Esophagus muscularis mucosa (tissue), 4 donors: Measurements from ENCODE around the gene ASPSCR1. TPM values are rescaled to one million over a fixed set of nuclear protein-coding genes. Genes with fewer than 3 reads are reported as not detected.

Source experiments
- DNase-seq: peaks from one replicate; pipeline ENCODE4 v3.0.0-alpha.2; 2017; ENCODE audit errors: extremely low spot score
- H3K27ac ChIP-seq, 4 donors: fragments of 200-600 bp; sonication (generic); replicated peaks in 1 of 4; 1 replicate in 3 of 4; 2 replicates in 1 of 4; pipeline ENCODE4 v1.5.1; 2016 to 2019; ENCODE audit warnings: mild to moderate bottlenecking in 1 of 4
- H3K27me3 ChIP-seq, 4 donors: fragments of 200-600 bp; sonication (generic); one replicate each; pipeline versions ENCODE4 v1.5.1 to v1.6.0; 2016 to 2019
- H3K36me3 ChIP-seq, 4 donors: fragments of 200-600 bp; sonication (generic); one replicate each; pipeline ENCODE4 v1.5.1; 2016 to 2019
- H3K4me1 ChIP-seq, 4 donors: fragments of 200-600 bp; sonication (generic); one replicate each; pipeline ENCODE4 v1.5.1; 2016 to 2019
- H3K4me3 ChIP-seq, 4 donors: fragments of 200-600 bp; sonication (generic); 1 replicate in 2 of 4; 2 replicates in 2 of 4; pipeline ENCODE4 v1.5.1; 2016 to 2019; ENCODE audit warnings: mild to moderate bottlenecking in 4 of 4, moderate library complexity in 1 of 4
- H3K9me3 ChIP-seq, 4 donors: fragments of 200-600 bp; sonication (generic); 1 replicate in 3 of 4; 2 replicates in 1 of 4; pipeline ENCODE4 v1.5.1; 2016 to 2019
- CTCF ChIP-seq, 3 experiments: fragments of 200-600 bp in 2 of 3; fragments of 450-650 bp in 1 of 3; sonication (generic) in 2 of 3; IDR thresholded peaks; one replicate each; pipeline ENCODE4 v1.5.1; 2017 to 2019; ENCODE audit warnings: antibody characterized with exemption in 3 of 3, mild to moderate bottlenecking in 2 of 3, moderate library complexity in 1 of 3
- EP300 ChIP-seq: sonication (generic); formaldehyde crosslinking; IDR thresholded peaks from one replicate; pipeline ENCODE4 v1.6.1; 2017; ENCODE audit warnings: antibody characterized with exemption
- POLR2A ChIP-seq: fragments of 450-650 bp; IDR thresholded peaks from one replicate; pipeline ENCODE4 v1.6.1; 2017; ENCODE audit warnings: antibody characterized with exemption, moderate library complexity, mild to moderate bottlenecking, low read depth
- POLR2AphosphoS5 ChIP-seq, 2 donors: sonication (generic); formaldehyde crosslinking; IDR thresholded peaks; one replicate each; pipeline ENCODE4 v1.6.1; 2017; ENCODE audit warnings: antibody characterized with exemption in 2 of 2
- WGBS: methylation state at CpG from one replicate; pipeline ENCODE4 v1.1.5; 2018; 5-methylcytosine and 5-hydroxymethylcytosine counted together
- intact Hi-C: fragments of 100-400 bp; cut with DNase I; formaldehyde crosslinking; loops from one replicate; pipeline ENCODE4 v1.15.1; 2023
- total RNA-seq, 4 donors: library from RNA; depleted of rRNA; stranded (reverse); fragments of >200 nt; gene quantifications; one replicate each; pipeline versions ENCODE4 v1.1.0 to v1.2.1, GENCODE V29; 2016

Gene ASPSCR1
- total RNA-seq, 4 donors from 2014 or later = 15.9 to 18.4 (median 17.3) TPM

- Histone ChIP-seq H3K9me3 (no peaks in the 10 kb centered on the region), H3K4me1 (peaks cover 5 to 11% (median 9%) of the 10 kb centered on the region in 4 donors), H3K4me3 (no peak overlapping the region), H3K36me3 (peaks cover 0 to 38% (median 32%) of the 10 kb centered on the region in 4 donors), H3K27ac (no peak overlapping the region), H3K27me3 (no peaks in the 10 kb centered on the region)
- TF ChIP-seq POLR2A = no peak
- intact Hi-C loops = no loop called here
- WGBS = 92% methylated on average over 7 of the region's 7 CpGs
- DNase-seq = no peak
Observed at GRCh38 chr17:81998212-81998611, 20.8 kb downstream of the ASPSCR1 start.

- 88% methylated on average over 5 of the region's 14 CpGs for whole genome bisulfite sequencing
- TF ChIP-seq EP300 (no peak), CTCF (IDR thresholded peaks at IDR 0.05) (no peak), POLR2A (no peak), POLR2AphosphoS5 (IDR thresholded peaks at IDR 0.05) (no peak)
Observed at GRCh38 chr17:81998691-81999438, 21.4 kb downstream of the ASPSCR1 start.

GRCh38 chr17:81999587-81999975, 22.2 kb downstream of the ASPSCR1 start:
- Histone ChIP-seq H3K27ac (no peak overlapping the region), H3K9me3 (no peaks in the 10 kb centered on the region), H3K4me3 (no peak overlapping the region), H3K27me3 (no peaks in the 10 kb centered on the region), H3K4me1 (peaks cover 14 to 20% (median 19%) of the 10 kb centered on the region in 4 donors), H3K36me3 (peaks cover 0 to 34% (median 25%) of the 10 kb centered on the region in 4 donors)
- TF ChIP-seq POLR2A (no peak), POLR2AphosphoS5 (IDR thresholded peaks at IDR 0.05) (no peak), CTCF (IDR thresholded peaks at IDR 0.05) (no peak), EP300 (no peak)
- WGBS = 95% methylated on average over 12 of the region's 12 CpGs
- intact Hi-C loops = no loop called here
- DNase-seq = no peak

More at GRCh38 chr17:81998691-81999438, 21.4 kb downstream of the ASPSCR1 start:
- DNase-seq = no peak
- Histone ChIP-seq H3K36me3 (peaks cover 0 to 38% (median 31%) of the 10 kb centered on the region in 4 donors), H3K27ac (no peak overlapping the region), H3K27me3 (no peaks in the 10 kb centered on the region), H3K9me3 (no peaks in the 10 kb centered on the region), H3K4me3 (no peak overlapping the region), H3K4me1 (peaks cover 11 to 15% (median 14%) of the 10 kb centered on the region in 4 donors)
- intact Hi-C loops = no loop called here

GRCh38 chr17:81999976-82000802, 22.8 kb downstream of the ASPSCR1 start:
- 86% methylated on average over 23 of the region's 36 CpGs for WGBS
- Histone ChIP-seq H3K27ac (no peak overlapping the region), H3K27me3 (no peaks in the 10 kb centered on the region), H3K9me3 (no peaks in the 10 kb centered on the region), H3K4me3 (no peak overlapping the region), H3K4me1 (peaks cover 14 to 24% (median 22%) of the 10 kb centered on the region in 4 donors), H3K36me3 (peaks cover 0 to 28% (median 22%) of the 10 kb centered on the region in 4 donors)
- intact Hi-C loops = no loop called here
- TF ChIP-seq EP300 (no peak), POLR2A (no peak), POLR2AphosphoS5 (IDR thresholded peaks at IDR 0.05) (no peak), CTCF (IDR thresholded peaks at IDR 0.05) (no peak)
- no peak for DNase-seq
